Mammary epithelial cell (primary cell): ENCODE measurements around the gene UBE2S.

Experiments used
- EZH2 ChIP-seq: IDR thresholded peaks from 2 replicates; pipeline ENCODE4 v1.6.1; 2012; ENCODE audit warnings: low read length, inconsistent platforms, borderline replicate concordance
- TF ChIP-seq, protein P1 (sequence below), 2 donors: IDR thresholded peaks in 1 of 2; conservative IDR thresholded peaks in 1 of 2; 2 replicates each; pipeline ENCODE4 v1.5.1; 2011 to 2012; ENCODE audit warnings: inconsistent platforms in 2 of 2, low read length in 2 of 2, mild to moderate bottlenecking in 2 of 2, control low read depth in 1 of 2, low read depth in 1 of 2; ENCODE audit not compliant: insufficient read depth in 1 of 2; ENCODE audit errors: extremely low read depth in 1 of 2

- TF ChIP-seq, protein P1, sequence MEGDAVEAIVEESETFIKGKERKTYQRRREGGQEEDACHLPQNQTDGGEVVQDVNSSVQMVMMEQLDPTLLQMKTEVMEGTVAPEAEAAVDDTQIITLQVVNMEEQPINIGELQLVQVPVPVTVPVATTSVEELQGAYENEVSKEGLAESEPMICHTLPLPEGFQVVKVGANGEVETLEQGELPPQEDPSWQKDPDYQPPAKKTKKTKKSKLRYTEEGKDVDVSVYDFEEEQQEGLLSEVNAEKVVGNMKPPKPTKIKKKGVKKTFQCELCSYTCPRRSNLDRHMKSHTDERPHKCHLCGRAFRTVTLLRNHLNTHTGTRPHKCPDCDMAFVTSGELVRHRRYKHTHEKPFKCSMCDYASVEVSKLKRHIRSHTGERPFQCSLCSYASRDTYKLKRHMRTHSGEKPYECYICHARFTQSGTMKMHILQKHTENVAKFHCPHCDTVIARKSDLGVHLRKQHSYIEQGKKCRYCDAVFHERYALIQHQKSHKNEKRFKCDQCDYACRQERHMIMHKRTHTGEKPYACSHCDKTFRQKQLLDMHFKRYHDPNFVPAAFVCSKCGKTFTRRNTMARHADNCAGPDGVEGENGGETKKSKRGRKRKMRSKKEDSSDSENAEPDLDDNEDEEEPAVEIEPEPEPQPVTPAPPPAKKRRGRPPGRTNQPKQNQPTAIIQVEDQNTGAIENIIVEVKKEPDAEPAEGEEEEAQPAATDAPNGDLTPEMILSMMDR (conservative IDR thresholded peaks at IDR 0.05 in 1 of 2, IDR thresholded peaks at IDR 0.05 in 1 of 2; ENCODE audit: extremely low read depth in 1 of 2, insufficient read depth in 1 of 2, low read depth in 1 of 2, low read length in 2 of 2), result no peak
- TF ChIP-seq EZH2, result no peak
Measured at GRCh38 chr19:55405638-55406037, 1.9 kb downstream of the UBE2S start.
